OCI-LY3 (cell line): ENCODE data around the gene C1QTNF1.

Experiments used
- EZH2phosphoT487 ChIP-seq: fragments of 200-600 bp; shearing (Covaris generic); IDR thresholded peaks from 2 replicates; pipeline ENCODE4 v1.6.1; 2018; ENCODE audit warnings: antibody characterized with exemption, mixed run types, low read depth
- TF ChIP-seq, protein P1 (sequence below): fragments of 200-600, 300-600 bp; sonication (generic); IDR thresholded peaks from 2 replicates; pipeline ENCODE4 v1.5.1; 2014; ENCODE audit warnings: antibody characterized with exemption, low read length, low read depth

DNA sequence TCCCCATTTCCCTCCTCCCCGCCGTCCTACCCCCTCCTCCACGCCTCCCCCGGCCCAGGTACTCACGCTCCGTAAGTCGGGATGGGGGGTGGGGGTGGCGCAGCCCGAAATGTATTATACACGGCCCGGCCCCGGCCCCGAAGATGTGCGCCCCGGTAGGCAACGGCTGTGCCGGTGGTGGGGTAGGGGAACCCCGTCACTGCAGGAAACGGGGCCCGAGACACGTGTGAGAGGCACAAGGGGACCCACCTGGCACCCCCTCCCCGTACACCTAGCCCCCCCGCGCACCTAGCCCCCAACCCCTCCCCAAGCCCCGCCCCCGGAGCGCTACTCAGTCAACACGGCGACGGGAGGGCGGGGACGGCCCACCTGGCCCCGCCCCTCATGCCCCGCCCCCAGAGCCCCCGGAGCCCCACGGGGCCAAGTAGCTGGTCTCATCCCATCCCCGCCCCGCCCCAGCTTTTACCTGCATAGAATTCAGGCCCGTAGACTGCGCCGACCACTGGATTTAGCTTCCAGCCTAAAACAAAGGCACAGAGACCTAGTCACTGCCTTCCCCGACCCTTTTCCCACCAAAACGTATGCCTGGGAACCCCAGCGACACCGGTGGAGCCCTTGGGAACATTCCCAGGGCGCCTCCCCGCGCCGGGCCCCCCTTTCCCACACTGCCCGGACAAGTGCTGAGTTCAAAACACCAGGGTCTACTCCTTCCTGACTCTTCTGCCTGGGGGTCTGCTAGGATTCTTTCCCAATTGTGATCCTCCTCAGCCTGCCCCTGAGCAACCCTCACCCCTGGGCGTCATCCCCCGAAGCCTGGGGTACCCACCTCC lies 73.5 kb downstream of the C1QTNF1 start:
- TF ChIP-seq, protein P1, sequence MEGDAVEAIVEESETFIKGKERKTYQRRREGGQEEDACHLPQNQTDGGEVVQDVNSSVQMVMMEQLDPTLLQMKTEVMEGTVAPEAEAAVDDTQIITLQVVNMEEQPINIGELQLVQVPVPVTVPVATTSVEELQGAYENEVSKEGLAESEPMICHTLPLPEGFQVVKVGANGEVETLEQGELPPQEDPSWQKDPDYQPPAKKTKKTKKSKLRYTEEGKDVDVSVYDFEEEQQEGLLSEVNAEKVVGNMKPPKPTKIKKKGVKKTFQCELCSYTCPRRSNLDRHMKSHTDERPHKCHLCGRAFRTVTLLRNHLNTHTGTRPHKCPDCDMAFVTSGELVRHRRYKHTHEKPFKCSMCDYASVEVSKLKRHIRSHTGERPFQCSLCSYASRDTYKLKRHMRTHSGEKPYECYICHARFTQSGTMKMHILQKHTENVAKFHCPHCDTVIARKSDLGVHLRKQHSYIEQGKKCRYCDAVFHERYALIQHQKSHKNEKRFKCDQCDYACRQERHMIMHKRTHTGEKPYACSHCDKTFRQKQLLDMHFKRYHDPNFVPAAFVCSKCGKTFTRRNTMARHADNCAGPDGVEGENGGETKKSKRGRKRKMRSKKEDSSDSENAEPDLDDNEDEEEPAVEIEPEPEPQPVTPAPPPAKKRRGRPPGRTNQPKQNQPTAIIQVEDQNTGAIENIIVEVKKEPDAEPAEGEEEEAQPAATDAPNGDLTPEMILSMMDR, result no peak
- no peak for TF ChIP-seq EZH2phosphoT487
